GM21360 (cell line): ENCODE measurements around the gene EPB41L4A.
"Not testable (repeated sequence)": the region's sequence is repeated elsewhere in the genome, so short reads cannot be mapped to it uniquely, and the experiment has no call there.

ENCODE experiments used
- ATAC-seq: cut with Tn5 transposase; IDR thresholded peaks from one replicate; pipeline ENCODE4 v1.9.1; 2021; ENCODE audit warnings: mild to moderate bottlenecking, moderate library complexity; ENCODE audit not compliant: unreplicated experiment

EPB41L4A gene

DNA sequence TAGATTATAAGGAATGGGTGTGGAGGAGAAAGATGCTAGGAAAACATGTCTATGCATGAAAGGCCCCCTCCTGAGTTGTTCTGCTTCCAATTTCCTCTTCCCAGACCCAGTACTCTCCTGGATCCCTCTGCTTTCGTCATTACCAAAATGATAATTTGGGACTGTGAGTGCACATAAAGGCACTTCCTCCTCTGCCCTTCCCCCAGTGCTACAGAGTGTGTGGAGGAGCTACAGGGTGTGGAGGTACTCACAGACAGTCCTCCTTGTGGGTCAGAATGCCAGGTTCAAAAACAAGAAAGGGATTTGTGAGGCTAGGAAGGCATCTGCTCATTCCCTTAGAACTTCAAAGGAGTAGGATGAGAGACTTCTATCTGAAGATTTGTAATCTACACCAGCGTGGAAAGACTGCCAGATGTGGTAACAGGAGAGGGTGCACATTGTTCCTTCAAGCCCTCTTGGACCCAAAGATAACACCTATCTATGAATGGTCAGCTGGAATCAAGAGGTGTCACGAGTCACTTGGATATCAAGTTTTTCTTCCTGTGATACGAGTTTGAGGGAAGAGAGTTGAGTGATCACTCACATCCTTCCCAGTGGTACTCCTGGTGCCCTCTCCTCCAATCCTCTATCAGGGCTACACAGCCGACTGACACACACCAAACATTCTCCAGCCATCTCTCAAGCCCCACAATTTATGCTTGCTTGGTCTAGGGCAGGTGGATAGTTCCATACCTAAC is 201.1 kb downstream of the EPB41L4A start:
- no peak for ATAC-seq

DNA sequence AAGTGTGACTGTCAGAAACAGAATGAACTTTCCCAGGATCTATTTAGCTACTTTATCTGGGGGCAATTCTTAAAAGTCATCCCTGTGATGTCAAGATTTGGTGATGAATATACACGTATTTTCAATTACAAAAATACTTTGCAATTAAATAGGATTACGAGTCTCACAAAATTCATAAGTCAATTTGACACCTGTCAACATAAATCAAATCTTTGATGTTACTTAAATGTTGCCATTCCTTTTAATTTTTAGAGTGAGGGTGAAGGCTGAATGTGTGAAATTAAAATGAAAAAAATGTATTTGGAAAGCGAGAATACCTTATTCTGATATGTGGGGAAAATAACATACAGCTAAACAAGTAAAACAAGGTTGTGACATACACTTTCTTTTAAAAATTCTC is 202.9 kb downstream of the EPB41L4A start:
- no peak for ATAC-seq

GRCh38 chr5:112210430-112211005 is 208.6 kb downstream of the EPB41L4A start:
- no peak for ATAC-seq

GRCh38 chr5:112208699-112209615 is 210.1 kb downstream of the EPB41L4A start:
- no peak for ATAC-seq

DNA sequence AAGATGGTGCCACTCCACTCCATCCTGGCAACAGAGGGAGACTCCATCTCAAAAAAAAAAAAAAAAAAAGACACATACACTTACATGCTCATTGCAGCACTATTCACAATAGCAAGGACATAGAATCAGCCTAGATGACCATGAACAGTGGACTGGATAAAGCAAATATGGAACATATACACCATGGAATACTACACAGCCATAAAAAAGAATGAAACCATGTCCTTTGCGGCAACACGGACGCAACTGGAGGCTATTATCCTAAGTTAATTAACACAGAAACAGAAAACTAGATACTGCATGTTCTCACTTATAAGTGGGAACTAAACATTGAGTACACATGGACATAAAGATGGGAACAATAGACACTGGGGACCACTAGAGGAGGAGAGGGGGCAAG is 210.9 kb downstream of the EPB41L4A start:
- not testable (repeated sequence) for ATAC-seq

- ATAC-seq: no peak
Observed at GRCh38 chr5:112205846-112206245, 213.2 kb downstream of the EPB41L4A start.

DNA sequence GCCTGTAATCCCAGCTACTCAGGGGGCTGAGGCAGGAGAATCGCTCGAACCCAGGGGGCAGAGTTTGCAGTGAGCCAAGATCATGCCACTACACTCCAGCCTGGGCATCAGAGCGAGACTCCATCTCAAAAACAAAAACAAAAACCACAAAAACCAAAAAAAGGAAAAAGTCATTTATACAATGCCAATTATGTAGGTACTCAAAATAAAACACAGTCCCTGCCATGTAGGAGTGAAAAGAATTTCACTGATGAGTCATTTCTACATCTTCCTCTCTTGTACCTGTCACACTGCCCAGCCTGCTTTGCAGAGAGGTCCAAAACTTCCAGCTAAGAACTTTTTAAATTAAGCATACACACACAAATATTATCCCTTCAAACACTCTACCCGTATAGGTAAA is 215.8 kb downstream of the EPB41L4A start:
- ATAC-seq: peak; percentile 67

DNA sequence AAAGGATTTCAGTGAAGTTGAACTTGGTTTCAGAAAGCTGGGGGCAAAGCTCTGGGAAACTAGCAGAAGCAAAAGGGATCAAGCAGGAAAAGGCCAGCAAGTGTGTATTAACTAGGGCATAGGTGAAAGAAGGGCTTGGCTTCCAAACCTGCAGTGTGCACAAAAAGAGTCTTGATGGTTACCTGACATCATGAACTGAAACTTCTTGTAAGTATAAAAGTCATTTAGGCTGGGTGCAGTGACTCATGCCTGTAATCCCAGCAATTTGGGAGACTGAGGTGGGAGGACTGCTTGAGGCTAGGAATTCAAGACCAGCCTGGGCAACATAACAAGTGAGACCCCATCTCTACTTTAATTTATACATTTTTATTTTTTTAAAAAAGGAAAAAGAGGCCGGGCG is 216.4 kb downstream of the EPB41L4A start:
- ATAC-seq: no peak

DNA sequence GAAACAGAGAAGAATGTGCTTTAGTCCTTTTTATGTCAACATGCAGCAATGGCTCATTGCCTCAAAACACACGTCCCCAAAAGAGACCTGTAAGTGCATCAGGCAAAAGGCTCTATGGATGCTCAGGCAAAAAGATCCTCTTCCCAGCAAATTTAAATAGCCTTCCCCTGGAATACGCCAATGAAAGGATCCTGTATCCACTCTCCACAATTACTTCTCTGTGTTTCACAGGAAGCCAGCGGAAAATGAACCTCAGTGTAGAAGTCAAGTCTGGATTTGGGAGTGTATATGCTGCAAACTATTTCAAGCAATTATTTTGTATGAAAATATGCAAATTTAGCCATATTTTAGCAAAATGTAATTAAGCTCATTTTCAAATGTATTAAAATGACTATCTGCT is 217.9 kb downstream of the EPB41L4A start:
- ATAC-seq: no peak

GRCh38 chr5:112200131-112200530 is 218.9 kb downstream of the EPB41L4A start:
- no peak for ATAC-seq

DNA sequence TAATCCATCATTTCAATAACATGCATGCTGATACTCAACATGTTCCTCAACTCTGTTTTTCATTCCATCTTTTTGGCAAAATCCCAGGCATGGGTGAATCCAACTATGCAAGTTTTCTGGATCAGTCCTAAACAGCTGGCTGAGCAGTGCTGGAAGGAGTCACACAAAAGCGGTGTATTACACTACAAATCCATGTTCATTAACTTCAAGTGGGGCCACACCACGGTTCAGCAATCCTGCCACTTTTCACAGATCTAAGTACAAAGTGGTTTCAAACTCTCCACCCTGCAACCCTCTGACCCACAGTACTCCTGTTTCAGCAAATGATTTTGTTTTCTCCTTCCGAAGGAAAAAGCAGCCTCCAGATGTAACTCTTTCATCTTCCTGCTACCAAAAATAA is 222.5 kb downstream of the EPB41L4A start:
- ATAC-seq: no peak

DNA sequence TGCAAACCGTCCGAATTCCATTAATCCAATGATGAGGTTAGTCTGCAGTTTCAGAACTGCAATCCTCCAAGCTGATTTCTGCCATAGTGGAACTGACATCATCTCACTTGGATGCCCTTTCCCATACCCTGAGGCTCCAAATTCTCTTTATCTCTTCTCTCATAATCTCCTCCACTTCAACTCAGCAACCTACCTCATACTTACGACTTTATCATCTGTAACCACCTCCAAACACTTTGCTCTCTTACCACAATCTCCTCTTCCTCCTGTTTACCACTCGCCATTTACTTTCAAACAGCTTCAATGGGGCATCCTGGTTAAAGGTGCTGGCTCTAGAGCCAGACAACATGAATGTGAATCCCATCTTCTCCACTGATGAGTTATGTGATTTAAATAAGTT is 223.2 kb downstream of the EPB41L4A start:
- no peak for ATAC-seq

DNA sequence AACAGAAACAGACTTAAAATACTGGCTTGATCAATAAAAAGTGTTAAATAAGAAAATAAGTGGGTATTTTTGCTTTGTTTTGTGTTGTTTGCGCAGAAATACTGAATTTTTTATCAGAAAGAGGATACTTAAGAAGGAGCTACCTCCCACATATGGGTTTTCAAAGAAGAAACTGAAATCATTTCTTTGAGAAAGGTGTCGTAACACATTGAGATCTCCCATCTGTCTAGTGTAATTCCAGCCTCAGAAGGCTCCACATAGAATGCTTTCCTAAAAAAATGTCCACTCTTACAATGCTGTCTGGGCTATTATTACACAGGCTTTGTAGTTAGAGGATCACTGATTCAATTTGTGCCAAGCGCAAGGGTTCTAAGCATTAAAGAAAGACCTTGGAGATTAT is 226.2 kb downstream of the EPB41L4A start:
- no peak for ATAC-seq

DNA sequence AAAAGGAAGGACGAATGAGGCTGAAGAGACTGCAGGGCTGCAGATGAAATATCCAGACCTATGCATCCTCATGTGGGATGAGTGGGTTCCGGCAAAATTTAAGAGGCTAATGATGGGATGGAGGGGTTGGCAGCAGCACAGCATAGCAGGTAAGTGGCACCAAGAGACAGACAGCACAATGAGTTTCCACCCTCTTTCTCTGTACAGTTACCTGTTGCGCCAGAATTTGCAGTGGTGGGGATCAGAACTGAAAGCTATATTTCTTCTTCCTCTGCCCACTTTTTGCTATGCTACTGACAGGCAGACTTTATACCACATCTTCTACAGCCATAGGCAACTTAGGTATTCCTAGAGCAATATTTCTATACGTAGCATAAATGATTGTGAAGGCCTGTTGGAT is 227.0 kb downstream of the EPB41L4A start:
- no peak for ATAC-seq

DNA sequence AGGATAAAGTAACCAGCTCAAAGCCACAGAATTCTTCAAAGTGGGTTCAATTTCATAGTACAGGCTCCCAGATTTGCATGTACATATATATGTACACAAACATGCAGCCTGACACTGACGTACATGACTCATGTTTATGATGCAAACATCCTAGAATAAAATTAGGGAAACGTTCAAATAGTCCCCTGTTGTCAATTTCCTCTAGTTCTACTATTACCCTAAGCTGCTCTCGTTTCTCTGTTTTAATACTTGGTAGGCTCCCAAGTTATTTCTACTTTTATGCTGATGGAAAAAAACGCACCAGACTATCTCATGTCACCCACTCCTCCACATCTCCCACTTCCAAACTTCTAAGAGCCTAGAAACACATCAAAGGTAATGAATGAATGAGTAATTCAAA is 229.7 kb downstream of the EPB41L4A start:
- ATAC-seq: no peak

DNA sequence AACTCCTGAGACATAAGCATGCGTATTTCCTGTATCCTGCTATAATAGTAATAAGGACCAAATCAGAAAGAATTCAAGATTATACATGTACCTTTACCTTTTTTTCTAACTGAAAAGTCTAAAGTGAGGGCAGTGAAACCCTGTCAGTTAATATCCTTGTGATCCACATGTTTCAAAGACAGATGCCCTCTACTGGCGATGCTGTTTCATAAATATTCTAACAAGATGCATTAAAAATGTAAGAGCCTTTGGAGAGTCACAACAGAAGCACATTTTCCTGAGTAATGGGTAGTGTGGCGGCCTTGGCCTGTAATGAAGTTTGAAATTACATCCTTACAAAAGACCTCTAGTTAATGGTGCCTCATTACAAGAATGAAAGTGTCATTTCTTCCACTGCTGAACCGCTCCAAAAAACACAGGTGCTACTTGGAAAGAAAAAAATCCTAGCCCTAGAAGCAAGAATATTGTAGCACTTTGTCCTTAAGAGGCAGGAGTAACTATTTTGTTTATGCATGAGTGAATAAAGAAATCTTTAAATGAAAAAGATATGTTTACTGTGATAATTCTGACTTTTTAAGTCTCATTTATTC is 232.6 kb downstream of the EPB41L4A start:
- ATAC-seq: no peak

GRCh38 chr5:112183874-112184273 is 235.2 kb downstream of the EPB41L4A start:
- ATAC-seq: no peak

- no peak for ATAC-seq
Observed at GRCh38 chr5:112183103-112183711, 235.9 kb downstream of the EPB41L4A start.

DNA sequence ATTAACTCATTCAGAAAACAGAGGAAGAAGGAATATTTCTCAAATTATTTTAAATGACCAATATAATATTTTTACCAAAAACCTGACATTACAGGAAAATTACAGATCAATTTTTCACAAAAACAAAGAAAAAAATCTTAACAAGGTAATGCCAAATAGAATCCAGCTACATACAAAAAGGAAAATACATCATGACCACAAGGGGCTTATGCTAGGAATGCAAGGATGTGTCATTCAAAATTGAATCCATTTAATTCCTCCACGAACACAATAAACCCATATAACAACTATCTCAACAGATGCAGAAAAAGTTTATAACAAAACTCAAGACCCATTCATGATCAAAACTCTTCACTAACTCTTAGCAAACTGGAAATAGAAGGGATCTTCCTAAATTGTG is 239.8 kb downstream of the EPB41L4A start:
- ATAC-seq: no peak

DNA sequence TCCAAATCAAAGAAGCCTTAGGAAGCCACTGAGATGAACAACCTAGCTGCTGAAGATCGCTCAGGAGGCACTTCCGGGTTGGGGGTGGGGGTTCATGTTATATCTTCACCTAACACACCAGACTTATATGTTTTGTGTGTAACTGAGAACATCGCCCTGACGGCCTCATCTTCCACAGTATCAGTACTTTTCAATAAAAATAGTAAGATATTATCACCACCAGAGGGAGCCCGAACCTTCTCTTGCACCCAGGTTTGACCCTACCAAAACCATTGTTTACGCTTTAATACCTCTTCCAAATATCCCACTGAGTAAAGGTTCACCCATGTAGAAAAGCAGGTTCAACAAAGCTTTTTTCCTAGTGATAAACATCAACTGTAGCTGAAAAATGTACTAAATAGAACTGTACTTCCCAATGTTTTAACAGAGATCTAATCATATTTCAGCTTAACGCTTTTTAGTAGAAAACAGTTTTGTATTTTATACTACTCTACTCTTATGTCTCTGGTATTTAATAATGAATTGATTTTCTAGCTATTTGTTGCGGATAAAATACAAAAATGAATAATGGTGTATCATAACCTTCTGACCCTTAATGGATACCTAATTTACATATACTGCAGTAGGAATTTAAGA is 244.0 kb downstream of the EPB41L4A start:
- peak; percentile 83 for ATAC-seq
